SK-MEL-5 (cell line): ENCODE measurements around the gene MGARP. TPM values are rescaled to one million over a fixed set of nuclear protein-coding genes. Genes with fewer than 3 reads are reported as not detected.

Source experiments
- DNase-seq: peaks from one replicate; pipeline ENCODE4 v3.0.0-alpha.2; 2016; ENCODE audit warnings: low read depth, low spot score
- in situ Hi-C: cut with HindIII; loops from 2 replicates; pipeline ENCODE4 v1.10.0; 2016; ENCODE audit warnings: low sequenced_read_pairs, high pct_unique_total_duplicates, low pct_unique_long_range_greater_than_20kb
- total RNA-seq: library from RNA; depleted of rRNA; stranded (reverse); fragments of >200 nt; shearing (Covaris generic); gene quantifications from 2 replicates; pipeline ENCODE4 v1.2.3, GENCODE V29; 2014

Gene MGARP
- total RNA-seq, 1 experiment from 2014 or later, result not detected

DNA sequence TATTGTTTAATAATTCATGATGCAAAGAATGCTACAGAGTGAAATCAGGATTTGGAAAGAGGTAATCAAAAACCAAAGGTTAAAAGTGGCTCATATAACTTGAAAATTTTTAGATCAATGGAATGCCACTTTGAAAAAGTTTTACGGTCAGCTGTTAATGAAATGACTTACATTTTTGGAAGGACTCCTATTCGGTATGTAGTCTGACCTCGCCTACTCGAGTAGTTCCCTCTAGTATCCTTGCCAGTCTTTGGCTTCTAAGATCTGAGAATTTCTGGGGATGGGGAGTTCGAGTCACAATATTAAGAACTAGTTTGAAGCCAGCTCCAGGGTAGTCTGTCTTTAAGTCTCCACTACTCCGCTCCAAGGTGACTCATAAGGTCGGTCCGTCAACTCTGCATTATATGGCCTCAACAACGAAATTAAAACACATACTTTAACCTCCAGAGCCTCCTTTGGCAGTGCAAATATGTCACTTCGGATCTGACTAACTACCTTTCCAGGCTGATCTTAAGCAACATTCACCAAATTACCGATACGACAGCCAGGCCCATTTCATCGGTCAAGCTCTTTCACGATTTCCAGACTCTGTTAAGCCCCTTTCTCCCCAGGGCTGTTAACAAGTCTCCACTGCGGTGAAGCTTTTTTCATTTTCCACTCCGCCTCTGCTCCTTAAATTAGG, 20.5 kb upstream of the MGARP start:
- in situ Hi-C loops, result no loop called here
- DNase-seq, result peak; percentile 15

DNA sequence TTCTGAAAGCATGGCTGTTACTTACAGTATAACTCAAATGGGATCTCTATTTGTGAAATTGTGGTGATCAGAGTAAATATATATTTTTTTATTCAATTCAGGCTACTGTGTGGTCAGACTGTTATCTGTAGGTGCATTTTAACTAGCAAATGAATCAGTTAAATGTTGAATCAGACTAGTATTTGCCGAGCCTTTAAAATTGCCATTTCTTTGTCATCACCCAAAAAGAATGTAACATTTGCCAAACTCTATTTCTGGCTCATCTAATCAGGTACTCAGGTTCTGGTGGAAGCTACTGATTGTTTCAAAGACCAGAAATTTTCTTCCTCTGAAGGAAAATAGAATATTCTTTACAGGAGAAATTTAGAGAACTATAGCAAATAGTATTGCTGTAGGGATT, 19.5 kb upstream of the MGARP start:
- no peak for DNase-seq
- in situ Hi-C loops, result no loop called here

DNA sequence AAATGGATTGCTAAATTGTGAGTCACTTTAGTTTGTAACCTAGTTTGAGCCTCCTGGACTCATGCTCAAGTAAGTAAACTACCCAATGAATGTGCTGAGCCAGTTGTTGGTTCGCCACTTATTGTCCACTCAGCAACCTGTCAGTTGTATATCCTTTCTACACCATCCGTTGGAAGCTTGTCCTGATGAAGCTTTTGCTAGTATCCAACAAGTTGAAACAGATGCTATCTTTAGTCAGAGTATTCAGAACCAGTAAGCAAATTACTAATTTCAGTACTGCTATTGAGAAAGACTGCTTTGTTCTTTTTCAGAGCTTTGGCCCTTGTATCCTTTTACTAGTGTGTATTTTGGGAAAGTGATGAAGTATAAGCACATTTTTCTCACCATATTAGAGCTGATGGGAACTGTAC, 17.0 kb upstream of the MGARP start:
- DNase-seq, result no peak
- in situ Hi-C loops, result no loop called here

DNA sequence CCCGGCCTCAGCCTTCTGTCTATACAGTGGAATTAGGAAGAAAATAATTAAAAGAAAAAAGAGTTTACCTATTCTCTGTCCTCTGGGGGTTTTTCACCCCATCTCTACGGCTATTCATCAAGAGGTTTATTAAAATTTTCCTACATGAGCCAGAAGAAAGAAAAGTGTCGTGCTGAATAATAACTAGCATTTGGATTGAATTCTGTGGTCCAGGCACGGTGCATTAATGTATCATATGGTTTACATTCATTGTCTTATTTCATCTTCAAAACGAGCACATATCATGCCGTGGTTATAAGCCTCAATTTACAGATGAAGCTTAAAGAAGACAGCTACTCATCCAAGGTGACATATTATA, 15.9 kb upstream of the MGARP start:
- no peak for DNase-seq
- in situ Hi-C loops, result no loop called here

DNA sequence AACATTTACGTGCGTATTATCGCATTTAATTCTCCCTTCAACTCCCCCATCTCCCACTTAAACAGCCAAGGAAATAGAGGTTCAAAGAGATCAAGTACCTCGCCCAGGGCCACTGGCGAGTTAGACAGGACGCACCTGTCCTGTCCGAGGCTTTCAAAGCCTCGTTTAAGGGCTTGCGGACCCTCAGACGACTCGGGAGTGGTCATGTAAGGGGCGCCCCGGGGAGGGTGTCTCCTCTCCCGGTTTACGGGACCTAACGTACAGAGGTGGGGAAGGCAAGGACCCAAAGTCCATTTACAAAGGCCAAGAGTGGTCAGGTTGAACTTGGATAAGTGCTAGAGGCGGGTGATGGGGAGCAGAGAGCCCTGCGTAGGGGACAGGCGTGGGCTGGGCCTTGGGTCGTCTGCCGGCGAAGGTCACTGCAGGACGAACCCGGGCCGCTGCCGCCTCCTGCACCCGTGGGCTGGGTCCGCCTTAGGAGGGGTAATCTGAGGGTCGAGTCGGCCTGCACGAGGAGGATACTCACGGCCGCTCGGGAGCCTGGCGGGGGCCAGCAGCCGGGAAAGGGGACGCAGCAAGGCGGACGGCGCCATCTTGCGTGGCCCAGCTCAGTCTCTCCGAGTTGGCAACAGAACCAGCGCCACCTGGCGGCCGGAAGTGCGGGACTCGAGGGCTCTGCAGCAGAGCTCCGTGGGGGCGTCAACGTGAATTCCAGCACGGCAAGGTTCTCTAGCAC, 15.3 kb upstream of the MGARP start:
- in situ Hi-C loops, result no loop called here
- DNase-seq, result peak; percentile 89

DNA sequence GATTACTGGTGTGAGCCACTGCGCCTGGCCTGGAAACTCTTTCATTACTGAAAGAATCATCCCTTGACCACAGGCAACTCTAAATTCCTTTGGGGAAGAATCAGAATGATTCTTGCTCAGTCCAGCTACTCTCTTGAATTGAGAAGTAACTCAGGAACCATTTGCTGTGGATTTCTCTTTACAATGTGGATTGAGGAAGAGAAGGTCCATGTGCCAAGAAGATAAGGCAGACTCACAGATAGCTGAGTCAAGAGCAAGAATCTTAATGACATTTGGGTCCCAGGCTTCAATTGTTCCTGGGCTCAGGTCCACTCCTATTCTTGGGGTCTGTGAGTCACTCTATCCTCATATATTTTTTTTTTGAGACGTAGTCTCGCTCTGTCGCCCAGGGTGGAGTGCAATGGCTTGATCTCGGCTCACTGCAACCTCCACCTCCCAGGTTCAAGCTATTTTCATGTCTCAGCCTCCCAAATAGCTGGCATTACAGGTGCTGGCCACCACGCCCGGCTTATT, 6.2 kb upstream of the MGARP start:
- in situ Hi-C loops, result no loop called here
- DNase-seq, result no peak

DNA sequence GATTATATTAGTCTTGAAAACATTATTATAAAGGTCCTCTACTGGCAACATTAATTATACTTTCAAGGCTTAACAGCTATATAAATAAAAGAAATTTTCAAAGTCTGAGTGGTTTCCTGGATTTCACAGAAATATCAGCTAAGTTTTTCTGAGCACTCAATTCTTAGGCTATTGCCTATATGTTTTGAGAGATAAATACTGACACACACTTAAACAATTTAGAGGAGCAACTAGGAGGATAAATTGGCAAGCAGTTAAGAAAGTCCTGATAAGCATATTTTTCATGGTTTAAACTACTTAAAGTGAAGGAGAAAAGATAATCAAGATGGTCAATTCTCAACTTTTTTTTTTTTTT, 2.7 kb upstream of the MGARP start:
- DNase-seq, result no peak
- in situ Hi-C loops, result no loop called here

DNA sequence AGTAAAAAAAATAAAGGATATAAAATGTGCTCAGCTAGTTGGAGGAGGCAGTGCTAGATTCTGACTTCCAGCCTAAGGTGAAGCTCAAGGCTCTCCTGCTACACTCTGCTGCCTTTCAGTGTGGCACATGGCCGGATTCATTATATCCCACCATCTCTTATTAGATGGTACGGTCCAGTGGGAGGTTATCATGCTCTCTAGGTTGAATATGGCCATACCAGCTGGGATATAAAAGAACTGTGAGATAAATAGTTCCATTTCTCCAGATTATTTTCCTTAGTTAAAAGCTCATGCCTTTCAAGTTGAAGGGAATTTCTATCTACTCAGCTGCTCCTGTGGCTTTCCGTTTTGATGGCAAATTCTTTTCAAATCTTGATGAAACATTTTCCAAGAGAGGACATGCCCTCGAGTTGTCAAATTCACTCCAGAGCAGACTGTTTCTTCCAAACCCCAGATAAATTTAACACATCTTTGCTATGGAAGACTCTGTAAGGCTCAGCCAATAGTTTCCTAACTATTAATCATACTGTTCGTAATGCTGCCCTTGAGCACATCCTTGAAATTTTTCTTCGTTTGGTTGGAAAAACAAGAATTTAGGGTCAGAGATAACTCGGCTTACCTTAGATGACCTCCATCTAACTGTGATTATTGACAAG, 2.2 kb upstream of the MGARP start:
- in situ Hi-C loops, result no loop called here

DNA sequence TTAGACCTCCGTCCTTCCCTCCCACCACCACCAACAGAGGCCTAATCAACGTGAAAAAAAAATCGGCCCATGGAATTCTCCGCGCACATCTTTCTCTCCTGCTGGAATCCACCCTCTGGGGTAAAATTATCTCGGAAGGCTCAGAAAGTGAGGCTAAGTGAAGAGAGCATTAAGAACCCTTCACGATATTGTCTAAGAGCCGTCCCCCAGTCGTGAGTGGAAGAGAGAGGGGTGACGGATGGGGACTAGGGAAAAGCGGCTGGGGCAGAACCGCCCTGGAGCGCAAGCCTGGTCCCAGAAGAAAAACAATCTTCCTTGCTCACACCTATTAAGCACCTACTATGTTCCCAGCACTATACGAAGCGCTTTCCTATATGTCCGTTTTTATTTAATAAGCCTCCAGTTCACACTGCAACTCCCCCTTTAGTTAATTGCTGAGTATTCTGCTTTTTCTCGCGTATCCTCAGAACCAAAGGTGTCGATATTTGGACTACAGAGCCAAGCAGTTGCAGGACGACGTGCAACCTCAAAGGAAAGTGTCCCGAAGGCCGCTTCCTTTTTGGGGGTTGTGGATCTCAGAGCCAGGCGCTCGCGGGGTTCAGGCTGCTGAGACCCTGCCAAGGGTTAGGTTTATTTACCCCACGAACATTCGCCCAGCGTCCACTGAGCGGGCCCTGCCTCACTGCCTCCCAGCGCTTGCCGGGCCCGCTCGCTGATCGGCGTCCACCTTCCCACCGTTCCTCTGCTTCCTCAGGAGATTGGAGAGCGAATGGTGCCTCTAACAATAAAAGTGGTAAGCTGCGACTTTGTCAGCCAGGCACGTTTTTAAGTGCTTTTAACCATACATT, 889 bp downstream of the MGARP start:
- no peak for DNase-seq
- in situ Hi-C loops, result no loop called here

More for the DNA sequence above, 2.2 kb upstream of the MGARP start:
- DNase-seq, result no peak

DNA sequence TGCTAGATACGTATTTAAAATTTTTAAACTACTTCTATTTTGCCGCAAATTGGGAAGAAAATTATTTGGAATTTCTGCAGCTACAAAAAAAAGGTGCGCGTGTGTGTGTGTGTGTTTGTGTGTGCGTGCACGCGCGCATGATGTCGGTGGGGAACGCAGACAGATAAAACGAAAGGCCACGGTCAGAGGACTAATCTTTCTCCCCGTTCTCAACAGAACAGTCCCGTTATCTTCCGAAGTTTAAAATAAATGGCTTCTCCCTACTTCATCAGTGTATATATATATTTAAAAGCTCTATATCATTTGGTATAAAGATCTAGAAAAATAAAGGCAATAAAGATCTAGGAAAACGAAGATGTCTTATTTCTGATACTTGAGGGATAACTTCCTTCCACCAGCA, 1.5 kb downstream of the MGARP start:
- in situ Hi-C loops, result no loop called here
- DNase-seq, result no peak

DNA sequence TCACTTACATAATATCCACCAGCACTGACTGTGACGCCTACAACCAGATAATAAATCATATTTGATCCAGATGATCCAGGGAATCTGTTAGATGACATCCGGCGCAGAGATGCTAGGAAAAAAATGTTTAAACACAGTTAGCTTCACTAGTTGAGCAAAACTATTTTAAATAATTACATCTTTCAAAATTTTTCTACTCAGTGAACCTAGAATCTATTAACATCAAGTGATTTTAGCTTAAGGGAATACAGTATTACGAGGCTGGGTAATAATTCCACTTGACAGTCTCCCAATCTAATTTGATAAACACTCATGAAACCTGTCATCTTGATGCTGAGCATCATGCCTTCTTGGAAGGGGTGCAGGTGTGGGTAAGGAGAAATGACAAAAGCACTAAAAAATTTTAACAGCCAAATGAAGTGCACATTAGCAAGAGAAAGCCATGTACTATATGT, 4.7 kb downstream of the MGARP start:
- DNase-seq, result no peak
- in situ Hi-C loops, result no loop called here

DNA sequence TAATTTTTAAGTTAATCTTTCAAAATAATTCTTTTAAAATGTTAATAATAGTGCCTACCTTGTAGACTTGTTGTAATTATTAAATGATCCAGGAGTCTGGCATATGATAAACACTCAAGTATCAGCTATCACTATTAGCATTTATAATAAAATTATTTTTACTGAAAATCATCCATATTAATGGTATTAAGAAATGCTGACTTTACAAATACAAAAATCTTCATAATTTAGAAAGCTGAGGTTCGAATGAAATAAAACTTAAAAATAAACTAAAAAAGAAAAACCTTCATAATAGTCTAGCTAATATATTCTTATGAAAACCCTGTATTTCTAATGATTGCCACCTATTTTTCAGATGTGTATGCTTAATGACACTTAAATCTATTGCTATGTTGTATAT, 5.2 kb downstream of the MGARP start:
- DNase-seq, result no peak
- in situ Hi-C loops, result no loop called here

DNA sequence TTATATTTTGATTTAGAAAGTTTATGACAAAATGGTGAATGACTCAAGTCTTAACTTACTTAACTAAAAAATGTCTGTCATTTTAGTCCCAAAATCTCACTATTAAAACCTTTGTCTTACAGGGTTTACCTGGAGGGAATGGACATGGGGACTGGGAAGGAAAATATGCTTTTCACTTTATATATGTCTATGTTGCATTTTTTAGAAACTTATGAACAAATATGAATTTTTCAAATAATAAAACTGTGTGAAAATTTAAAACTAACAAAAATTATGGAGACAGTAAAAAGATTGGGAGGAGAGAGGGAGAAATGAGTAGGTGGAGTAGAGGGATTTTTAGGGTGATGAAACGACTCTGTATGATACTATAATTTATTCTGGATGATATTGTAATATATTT, 6.2 kb downstream of the MGARP start:
- no peak for DNase-seq
- in situ Hi-C loops, result no loop called here

DNA sequence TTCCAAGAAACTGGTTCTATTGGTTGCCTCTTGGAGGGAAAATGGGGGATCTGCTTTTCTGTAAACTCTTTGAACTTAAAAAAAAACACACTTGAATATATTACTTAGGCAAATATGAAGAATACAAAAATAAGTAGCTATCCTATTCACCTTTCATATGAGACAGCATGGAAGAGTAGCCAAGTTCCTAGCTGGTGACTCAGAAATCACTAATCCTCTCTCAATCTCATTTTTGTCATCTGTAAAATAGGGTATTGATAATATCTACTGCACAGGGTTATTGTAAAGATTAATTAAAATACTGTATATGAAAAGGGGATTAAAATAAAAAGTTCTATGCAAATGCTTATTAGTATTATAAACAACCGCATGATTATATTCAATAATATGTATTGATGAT, 12.7 kb downstream of the MGARP start:
- in situ Hi-C loops, result no loop called here
- DNase-seq, result no peak

DNA sequence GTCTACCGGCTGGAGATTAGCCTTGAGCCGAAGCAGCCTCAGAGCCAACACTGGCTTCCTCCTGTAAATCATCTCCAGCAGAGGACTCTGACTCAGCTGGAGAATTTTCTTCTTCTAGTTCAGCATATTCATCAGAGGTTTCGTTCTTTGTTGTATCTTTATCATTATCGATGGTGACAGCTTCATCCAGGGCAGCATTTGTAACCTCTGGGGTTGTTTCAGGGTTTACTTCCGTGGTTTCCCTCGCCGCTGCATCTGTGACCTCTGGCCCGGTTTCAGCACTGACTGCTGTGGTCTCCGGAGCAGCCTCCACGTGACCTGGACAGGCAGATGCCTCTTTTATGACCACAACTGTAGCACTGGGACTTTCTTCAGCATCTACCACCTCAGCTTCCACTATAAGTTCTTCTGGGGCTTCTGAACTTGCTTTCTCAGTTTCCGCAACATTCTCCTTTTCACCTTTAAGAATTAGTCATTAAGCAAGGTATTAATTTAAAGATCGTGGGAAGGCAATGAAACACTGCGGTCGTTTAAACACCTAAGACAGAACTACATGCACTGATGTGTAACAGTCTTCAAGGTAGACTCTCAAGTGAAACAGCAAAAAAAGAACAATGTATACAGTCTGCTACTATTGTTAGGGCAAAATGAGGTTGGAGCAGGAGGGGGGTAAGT, 13.3 kb downstream of the MGARP start:
- DNase-seq, result peak; percentile 41
- in situ Hi-C loops, result no loop called here

DNA sequence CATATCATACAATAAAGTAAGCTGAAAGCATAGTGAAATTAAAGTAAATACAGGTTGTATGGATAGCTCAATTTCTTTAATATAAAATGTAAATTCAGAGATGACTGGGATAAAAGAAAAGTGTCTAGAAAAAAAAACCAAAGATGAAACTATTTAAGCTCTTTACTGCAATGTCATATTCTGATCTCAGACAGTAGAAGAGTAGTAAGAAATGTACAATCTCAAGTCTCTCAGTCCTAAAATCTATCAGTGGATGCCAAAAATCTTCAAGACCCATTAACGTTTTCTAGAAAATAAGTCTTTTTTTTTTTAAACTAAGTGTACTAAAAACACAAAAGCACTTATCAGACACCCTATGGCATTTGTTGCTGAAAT, 13.8 kb downstream of the MGARP start:
- in situ Hi-C loops, result no loop called here
- no peak for DNase-seq

DNA sequence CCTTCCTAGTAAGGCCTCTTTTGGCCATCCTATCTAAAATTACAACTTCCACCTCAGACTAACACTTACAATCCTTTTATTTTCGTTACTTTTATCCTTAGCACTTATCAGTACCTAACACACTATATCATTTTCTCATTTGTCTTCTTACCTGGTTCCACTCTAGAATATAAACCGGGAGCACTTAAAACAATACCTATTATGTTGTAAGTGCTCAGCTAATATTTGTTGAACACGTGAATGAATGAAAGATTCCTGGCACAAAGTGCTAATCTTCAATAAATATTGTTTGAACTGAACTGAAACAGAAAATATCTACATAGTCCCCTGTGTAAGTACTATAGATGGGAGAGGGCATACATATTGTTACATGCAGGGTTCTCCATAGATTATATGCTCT, 14.4 kb downstream of the MGARP start:
- no peak for DNase-seq
- in situ Hi-C loops, result no loop called here

DNA sequence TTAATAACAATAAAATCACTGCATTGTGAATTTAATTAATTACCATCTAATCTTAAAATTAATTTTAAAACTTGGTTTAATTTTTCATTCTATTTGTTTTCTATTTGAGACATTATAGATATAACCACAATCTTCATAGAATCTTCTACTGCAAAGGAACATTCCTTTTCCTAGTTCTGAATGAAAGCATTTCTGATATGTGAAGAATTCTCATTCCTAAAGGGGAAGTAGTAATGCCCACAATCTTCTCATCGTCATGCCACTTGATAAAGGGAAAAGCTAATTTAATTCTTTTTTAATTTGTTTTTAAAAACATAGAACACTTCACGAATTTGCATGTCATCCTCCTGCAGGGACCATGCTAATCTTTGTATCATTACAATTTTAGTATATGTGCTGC, 23.7 kb downstream of the MGARP start:
- in situ Hi-C loops, result no loop called here
- DNase-seq, result no peak
